GM13977 (cell line): ENCODE data around the gene SOS1.

ENCODE experiments used
- DNase-seq: peaks from one replicate; pipeline ENCODE4 v3.0.0; 2012; ENCODE audit warnings: low spot score
- in situ Hi-C: fragments of 300-500 bp; cut with MboI; formaldehyde crosslinking; loops from one replicate; pipeline ENCODE4 v1.12.0; 2022; ENCODE audit warnings: low sequenced_read_pairs, low pct_unique_long_range_greater_than_20kb, mixed read lengths, inconsistent platforms; ENCODE audit not compliant: unreplicated experiment
- TF ChIP-seq, protein P1 (sequence below): IDR thresholded peaks from 2 replicates; pipeline ENCODE4 v1.5.1; 2012; ENCODE audit warnings: mild to moderate bottlenecking, control low read depth; ENCODE audit not compliant: insufficient read depth; ENCODE audit errors: extremely low read depth, missing control alignments

The SOS1 gene

DNA sequence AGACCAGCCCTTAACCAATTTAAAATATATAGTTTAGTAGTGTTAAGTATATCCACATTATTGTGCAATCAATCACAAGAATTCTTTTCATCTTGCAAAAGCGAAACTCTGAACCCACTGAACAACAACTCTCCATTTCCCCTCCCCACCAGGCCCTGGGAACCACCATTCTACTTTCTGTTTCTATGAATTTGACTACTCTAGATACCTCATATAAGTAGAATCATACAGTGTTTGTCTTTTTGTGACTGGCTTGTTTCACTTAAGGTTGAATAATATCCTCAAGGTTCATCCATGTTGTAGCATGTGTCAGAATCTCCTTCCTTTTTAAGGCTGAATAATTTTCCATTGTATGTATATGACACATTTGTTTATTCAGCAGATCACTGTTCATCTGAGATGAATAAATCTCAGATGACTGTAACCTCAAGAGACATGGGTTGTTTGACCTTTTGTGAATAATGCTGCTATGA lies 8.1 kb upstream of the SOS1 start:
- no peak for DNase-seq
- in situ Hi-C loops, result no loop called here
- TF ChIP-seq, protein P1, sequence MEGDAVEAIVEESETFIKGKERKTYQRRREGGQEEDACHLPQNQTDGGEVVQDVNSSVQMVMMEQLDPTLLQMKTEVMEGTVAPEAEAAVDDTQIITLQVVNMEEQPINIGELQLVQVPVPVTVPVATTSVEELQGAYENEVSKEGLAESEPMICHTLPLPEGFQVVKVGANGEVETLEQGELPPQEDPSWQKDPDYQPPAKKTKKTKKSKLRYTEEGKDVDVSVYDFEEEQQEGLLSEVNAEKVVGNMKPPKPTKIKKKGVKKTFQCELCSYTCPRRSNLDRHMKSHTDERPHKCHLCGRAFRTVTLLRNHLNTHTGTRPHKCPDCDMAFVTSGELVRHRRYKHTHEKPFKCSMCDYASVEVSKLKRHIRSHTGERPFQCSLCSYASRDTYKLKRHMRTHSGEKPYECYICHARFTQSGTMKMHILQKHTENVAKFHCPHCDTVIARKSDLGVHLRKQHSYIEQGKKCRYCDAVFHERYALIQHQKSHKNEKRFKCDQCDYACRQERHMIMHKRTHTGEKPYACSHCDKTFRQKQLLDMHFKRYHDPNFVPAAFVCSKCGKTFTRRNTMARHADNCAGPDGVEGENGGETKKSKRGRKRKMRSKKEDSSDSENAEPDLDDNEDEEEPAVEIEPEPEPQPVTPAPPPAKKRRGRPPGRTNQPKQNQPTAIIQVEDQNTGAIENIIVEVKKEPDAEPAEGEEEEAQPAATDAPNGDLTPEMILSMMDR, result no peak

DNA sequence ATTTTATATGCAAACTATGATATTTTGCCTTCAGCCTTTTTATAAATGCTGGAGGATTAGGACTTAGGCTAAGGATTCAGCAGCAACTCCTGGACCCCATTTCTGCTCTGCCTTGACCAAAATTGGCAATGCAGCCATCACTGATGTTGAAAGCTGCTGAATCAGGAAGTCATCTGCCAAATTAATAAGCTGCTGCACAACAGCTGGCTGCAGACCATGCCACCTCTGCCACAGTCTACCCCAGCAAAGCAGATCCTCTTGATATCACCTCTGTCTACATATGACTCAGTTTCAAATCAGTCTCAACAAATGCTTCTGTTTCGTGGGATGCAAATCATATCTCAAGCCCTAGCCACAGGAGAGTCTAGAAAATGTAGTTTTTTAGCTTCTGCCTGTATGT lies 7.1 kb upstream of the SOS1 start:
- TF ChIP-seq, protein P1, result no peak
- in situ Hi-C loops, result no loop called here
- DNase-seq, result peak; percentile 37

DNA sequence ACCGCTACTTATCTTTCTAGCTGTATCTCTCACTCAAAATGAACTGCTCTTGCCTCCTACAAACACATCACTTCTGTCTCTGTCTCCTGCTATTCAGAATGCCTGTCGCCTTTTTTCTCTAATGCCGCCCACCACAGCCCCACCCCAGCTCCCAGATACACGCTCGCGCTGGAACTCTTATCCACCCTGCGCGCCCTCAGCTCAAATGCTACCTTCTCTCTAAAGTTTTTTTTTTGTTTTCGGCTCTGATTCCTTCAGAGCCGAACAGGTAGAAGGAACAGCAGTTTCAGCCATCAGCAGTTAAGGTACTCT lies 3.9 kb upstream of the SOS1 start:
- DNase-seq, result no peak
- TF ChIP-seq, protein P1, result no peak
- in situ Hi-C loops, result no loop called here

DNA sequence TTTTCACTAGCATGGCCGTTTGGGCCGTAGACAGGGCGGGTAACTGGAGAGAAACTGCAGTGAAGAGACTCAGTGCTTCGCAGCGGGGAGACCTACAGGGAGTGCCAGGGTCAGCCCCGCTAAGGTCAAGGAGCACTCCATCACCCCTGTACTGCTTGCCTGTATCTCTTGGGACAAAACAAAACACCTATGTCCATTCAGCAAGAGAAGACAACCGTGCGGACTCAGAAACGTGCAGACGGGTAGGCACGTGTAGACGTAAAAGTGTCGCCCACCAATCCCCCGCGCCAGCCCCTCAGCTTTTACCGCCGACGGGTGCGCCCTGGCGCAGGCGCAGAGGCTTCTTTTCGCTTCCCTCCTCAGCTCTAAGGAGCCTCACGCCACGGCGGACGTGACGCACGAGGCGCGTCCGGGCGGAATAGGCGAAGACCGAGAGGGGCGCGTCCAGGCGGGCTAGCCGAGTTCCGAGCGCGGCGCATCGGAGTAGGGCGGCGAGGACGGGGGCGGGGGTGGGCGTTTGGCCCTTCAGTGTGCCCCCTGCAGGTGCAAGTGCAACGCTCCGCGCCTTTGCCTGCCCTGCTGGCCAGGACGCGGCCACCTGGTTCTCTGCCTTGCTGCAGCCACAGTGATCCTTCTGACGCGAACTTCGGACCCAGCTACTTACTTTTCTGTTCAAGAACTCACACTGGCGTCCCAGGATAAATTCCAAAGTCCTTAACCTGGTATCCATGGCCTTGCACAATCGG lies 3.3 kb upstream of the SOS1 start:
- TF ChIP-seq, protein P1, result peak; percentile 60
- in situ Hi-C loops, result no loop called here
- DNase-seq, result peak; percentile 89

DNA sequence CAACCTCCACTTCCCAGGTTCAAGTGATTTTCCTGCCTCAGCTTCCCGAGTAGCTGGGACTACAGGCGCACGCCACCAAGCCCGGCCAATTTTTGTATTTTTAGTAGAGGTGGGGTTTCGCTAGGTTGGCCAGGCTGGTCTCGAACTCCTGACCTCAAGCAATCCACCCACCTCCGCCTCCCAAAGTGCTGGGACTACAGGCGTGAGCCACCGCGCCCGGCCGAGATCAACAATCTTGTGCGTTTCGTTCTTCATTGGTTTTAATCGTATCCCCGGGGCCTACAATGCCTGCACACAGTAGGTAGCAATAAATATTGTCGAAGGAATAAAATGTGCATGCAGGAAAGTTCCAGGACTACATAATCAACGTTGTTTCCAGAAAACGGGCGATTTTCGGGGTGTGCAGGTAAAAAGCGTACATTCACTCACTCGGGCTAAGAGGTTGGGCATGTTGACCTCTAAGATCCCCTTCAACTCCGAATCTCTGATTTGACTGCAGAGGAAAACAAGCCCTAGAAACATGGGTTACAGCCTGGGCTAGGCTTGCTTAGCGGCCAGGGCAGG lies 2.7 kb upstream of the SOS1 start:
- TF ChIP-seq, protein P1, result no peak
- no peak for DNase-seq
- in situ Hi-C loops, result no loop called here

DNA sequence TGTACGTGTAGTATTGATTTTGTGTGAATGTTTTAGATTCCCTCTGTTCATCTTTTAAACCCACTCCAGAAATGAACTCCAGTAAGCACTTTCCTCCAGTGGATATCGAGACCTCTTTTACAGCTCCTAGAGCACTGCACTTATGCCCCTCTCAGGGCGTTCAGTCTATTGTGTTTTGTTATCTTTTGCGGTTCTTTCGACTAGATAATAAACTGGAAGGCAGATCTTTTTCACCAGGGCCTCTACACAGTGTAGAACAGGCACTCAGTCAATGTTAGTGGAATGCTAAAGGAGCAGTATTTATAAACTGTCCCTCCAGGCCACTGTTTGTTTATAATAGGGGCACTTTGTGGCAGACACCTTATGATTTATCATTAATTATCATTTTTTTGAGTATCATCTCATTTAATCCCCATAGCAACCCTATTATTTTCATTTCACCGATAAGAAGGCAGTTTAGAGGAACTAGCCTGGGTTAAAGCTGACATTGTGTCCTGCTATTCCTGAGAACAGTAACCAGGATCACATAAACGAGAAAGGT lies 742 bp upstream of the SOS1 start:
- DNase-seq, result no peak
- in situ Hi-C loops, result no loop called here

More for the DNA sequence above, 742 bp upstream of the SOS1 start:
- TF ChIP-seq, protein P1, result no peak
